Measurements from ENCODE around the gene LACTB.

DNA sequence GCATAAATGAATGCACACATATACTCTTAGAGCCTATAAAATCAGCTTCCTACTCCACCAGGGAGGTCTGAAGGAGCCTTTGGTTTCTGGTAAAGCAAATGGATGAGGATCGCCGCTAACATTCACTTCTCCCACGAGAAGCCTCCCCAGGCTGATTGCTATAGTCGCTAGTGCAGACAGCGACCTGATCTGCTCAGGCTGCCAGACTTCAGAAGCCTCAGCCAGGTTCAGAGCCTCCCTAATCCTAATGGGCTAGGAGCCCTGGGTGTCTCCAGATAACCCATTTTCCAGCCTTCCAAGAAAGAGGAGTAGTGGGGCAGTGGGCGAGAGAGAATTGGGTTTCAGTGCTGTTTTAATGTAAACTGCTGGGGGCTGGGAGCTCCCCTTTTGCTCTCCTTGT is 43.7 kb upstream of the LACTB start:
- TF ChIP-seq ZBTB17 (tag by site-specific recombination; IDR thresholded peaks at IDR 0.05) (no peak), ZNF146 (tag by site-specific recombination; IDR thresholded peaks at IDR 0.05) (no peak), ZNF558 (tag by site-specific recombination; IDR thresholded peaks at IDR 0.05) (no peak), ZFHX2 (tag by site-specific recombination; conservative IDR thresholded peaks at IDR 0.05) (no peak), ZNF777 (tag by site-specific recombination; IDR thresholded peaks at IDR 0.05; ENCODE audit: borderline replicate concordance) (no peak), ZNF221 (tag by site-specific recombination; IDR thresholded peaks at IDR 0.05; ENCODE audit: borderline replicate concordance) (no peak), KLF1 (tag by site-specific recombination; IDR thresholded peaks at IDR 0.05) (no peak)
- TF ChIP-seq, protein P1, sequence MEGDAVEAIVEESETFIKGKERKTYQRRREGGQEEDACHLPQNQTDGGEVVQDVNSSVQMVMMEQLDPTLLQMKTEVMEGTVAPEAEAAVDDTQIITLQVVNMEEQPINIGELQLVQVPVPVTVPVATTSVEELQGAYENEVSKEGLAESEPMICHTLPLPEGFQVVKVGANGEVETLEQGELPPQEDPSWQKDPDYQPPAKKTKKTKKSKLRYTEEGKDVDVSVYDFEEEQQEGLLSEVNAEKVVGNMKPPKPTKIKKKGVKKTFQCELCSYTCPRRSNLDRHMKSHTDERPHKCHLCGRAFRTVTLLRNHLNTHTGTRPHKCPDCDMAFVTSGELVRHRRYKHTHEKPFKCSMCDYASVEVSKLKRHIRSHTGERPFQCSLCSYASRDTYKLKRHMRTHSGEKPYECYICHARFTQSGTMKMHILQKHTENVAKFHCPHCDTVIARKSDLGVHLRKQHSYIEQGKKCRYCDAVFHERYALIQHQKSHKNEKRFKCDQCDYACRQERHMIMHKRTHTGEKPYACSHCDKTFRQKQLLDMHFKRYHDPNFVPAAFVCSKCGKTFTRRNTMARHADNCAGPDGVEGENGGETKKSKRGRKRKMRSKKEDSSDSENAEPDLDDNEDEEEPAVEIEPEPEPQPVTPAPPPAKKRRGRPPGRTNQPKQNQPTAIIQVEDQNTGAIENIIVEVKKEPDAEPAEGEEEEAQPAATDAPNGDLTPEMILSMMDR (tag by site-specific recombination; IDR thresholded peaks at IDR 0.05) = no peak
- TF ChIP-seq, protein P2, sequence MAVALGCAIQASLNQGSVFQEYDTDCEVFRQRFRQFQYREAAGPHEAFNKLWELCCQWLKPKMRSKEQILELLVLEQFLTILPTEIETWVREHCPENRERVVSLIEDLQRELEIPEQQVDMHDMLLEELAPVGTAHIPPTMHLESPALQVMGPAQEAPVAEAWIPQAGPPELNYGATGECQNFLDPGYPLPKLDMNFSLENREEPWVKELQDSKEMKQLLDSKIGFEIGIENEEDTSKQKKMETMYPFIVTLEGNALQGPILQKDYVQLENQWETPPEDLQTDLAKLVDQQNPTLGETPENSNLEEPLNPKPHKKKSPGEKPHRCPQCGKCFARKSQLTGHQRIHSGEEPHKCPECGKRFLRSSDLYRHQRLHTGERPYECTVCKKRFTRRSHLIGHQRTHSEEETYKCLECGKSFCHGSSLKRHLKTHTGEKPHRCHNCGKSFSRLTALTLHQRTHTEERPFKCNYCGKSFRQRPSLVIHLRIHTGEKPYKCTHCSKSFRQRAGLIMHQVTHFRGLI (tag by site-specific recombination; IDR thresholded peaks at IDR 0.05) = no peak
- TF ChIP-seq, protein P3, sequence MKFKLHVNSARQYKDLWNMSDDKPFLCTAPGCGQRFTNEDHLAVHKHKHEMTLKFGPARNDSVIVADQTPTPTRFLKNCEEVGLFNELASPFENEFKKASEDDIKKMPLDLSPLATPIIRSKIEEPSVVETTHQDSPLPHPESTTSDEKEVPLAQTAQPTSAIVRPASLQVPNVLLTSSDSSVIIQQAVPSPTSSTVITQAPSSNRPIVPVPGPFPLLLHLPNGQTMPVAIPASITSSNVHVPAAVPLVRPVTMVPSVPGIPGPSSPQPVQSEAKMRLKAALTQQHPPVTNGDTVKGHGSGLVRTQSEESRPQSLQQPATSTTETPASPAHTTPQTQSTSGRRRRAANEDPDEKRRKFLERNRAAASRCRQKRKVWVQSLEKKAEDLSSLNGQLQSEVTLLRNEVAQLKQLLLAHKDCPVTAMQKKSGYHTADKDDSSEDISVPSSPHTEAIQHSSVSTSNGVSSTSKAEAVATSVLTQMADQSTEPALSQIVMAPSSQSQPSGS (tag by site-specific recombination; IDR thresholded peaks at IDR 0.05; ENCODE audit: low read depth) = no peak
- TF ChIP-seq, protein P4, sequence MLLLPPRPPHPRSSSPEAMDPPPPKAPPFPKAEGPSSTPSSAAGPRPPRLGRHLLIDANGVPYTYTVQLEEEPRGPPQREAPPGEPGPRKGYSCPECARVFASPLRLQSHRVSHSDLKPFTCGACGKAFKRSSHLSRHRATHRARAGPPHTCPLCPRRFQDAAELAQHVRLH (tag by site-specific recombination; IDR thresholded peaks at IDR 0.05) = no peak
